NAMALWA (cell line): ENCODE measurements around the gene MTHFD1L.
"Not testable (repeated sequence)": the region's sequence is repeated elsewhere in the genome, so short reads cannot be mapped to it uniquely, and the experiment has no call there.

ENCODE experiments used
- DNase-seq: peaks from one replicate; pipeline ENCODE4 v3.0.0-alpha.2; 2015; ENCODE audit warnings: low spot score

Gene MTHFD1L

GRCh38 chr6:150865406-150866146 lies at the start of gene MTHFD1L:
MTHFD1L (plus strand) TSS chr6:150865702; CDS start chr6:150865823, 121 bp downstream.
- DNase-seq = peak; percentile 88

- not testable (repeated sequence) for DNase-seq
Observed at GRCh38 chr6:150816554-150816953, 48.9 kb upstream of the MTHFD1L start.

- no peak for DNase-seq
Observed at GRCh38 chr6:150822932-150823331, 42.6 kb upstream of the MTHFD1L start.

- DNase-seq = no peak
Observed at GRCh38 chr6:150826788-150827187, 38.7 kb upstream of the MTHFD1L start.

- not testable (repeated sequence) for DNase-seq
Observed at GRCh38 chr6:150828107-150828506, 37.4 kb upstream of the MTHFD1L start.

GRCh38 chr6:150830439-150831165 lies 34.9 kb upstream of the MTHFD1L start:
- no peak for DNase-seq

- no peak for DNase-seq
Observed at GRCh38 chr6:150831577-150831976, 33.9 kb upstream of the MTHFD1L start.

- DNase-seq = no peak
Observed at GRCh38 chr6:150835620-150836019, 29.9 kb upstream of the MTHFD1L start.

GRCh38 chr6:150840185-150840584 lies 25.3 kb upstream of the MTHFD1L start:
- DNase-seq = no peak

- no peak for DNase-seq
Observed at GRCh38 chr6:150841189-150841588, 24.3 kb upstream of the MTHFD1L start.

- no peak for DNase-seq
Observed at GRCh38 chr6:150841697-150842096, 23.8 kb upstream of the MTHFD1L start.

- no peak for DNase-seq
Observed at GRCh38 chr6:150844371-150844770, 21.1 kb upstream of the MTHFD1L start.

GRCh38 chr6:150846641-150847040 lies 18.9 kb upstream of the MTHFD1L start:
- DNase-seq = no peak

- DNase-seq = no peak
Observed at GRCh38 chr6:150848400-150848799, 17.1 kb upstream of the MTHFD1L start.

GRCh38 chr6:150854392-150854791 lies 11.1 kb upstream of the MTHFD1L start:
- not testable (repeated sequence) for DNase-seq

- not testable (repeated sequence) for DNase-seq
Observed at GRCh38 chr6:150855171-150855570, 10.3 kb upstream of the MTHFD1L start.

- DNase-seq = no peak
Observed at GRCh38 chr6:150857062-150857944, 8.2 kb upstream of the MTHFD1L start.

- no peak for DNase-seq
Observed at GRCh38 chr6:150857945-150858308, 7.6 kb upstream of the MTHFD1L start.

- not testable (repeated sequence) for DNase-seq
Observed at GRCh38 chr6:150861448-150862168, 3.9 kb upstream of the MTHFD1L start.

GRCh38 chr6:150863213-150863928 lies 2.1 kb upstream of the MTHFD1L start:
- DNase-seq = no peak

- DNase-seq = peak; percentile 12
Observed at GRCh38 chr6:150865043-150865405, 478 bp upstream of the MTHFD1L start.
